H9 (cell line): ENCODE data around the gene ERICH2. TPM values are rescaled to one million over a fixed set of nuclear protein-coding genes. Genes with fewer than 3 reads are reported as not detected.

Source experiments
- DNase-seq: peaks from one replicate; pipeline ENCODE4 v3.0.0-alpha.2; 2017
- H2AFZ ChIP-seq: one replicate; pipeline ENCODE4 v1.6.1; 2013; ENCODE audit warnings: mild to moderate bottlenecking, low read length, control low read depth, moderate library complexity
- H2AK5ac ChIP-seq: 2 replicates; pipeline ENCODE4 v1.6.1; 2013; ENCODE audit warnings: low read length, control low read depth, mixed read lengths; ENCODE audit not compliant: insufficient read length
- H2BK120ac ChIP-seq: one replicate; pipeline ENCODE4 v1.6.1; 2013; ENCODE audit warnings: low read depth, mild to moderate bottlenecking, low read length, control low read depth, inconsistent platforms; ENCODE audit not compliant: poor library complexity, severe bottlenecking
- H2BK12ac ChIP-seq: 2 replicates; pipeline ENCODE4 v1.6.1; 2013; ENCODE audit warnings: low read length, control low read depth, mixed read lengths, low read depth; ENCODE audit not compliant: insufficient read length
- H2BK15ac ChIP-seq: 2 replicates; pipeline ENCODE4 v1.6.1; 2013; ENCODE audit warnings: low read depth, low read length, control low read depth
- H2BK20ac ChIP-seq: one replicate; pipeline ENCODE4 v1.6.1; 2013; ENCODE audit warnings: low read depth, mild to moderate bottlenecking, low read length, control low read depth, inconsistent platforms; ENCODE audit not compliant: poor library complexity, severe bottlenecking
- H2BK5ac ChIP-seq: 2 replicates; pipeline ENCODE4 v1.6.1; 2013; ENCODE audit warnings: low read length, control low read depth, mixed read lengths; ENCODE audit not compliant: insufficient read length
- H3K14ac ChIP-seq: 2 replicates; pipeline ENCODE4 v1.6.1; 2013; ENCODE audit warnings: low read length, control low read depth; ENCODE audit not compliant: insufficient read depth
- H3K18ac ChIP-seq: 2 replicates; pipeline ENCODE4 v1.6.1; 2013; ENCODE audit warnings: low read depth, mild to moderate bottlenecking, mixed read lengths, low read length, control low read depth; ENCODE audit not compliant: insufficient read length
- H3K23ac ChIP-seq: 2 replicates; pipeline ENCODE4 v1.6.1; 2013; ENCODE audit warnings: low read length, control low read depth, mixed read lengths, low read depth; ENCODE audit not compliant: insufficient read length
- H3K23me2 ChIP-seq: 2 replicates; pipeline ENCODE4 v1.6.1; 2013; ENCODE audit warnings: low read depth, mild to moderate bottlenecking, mixed read lengths, low read length, control low read depth; ENCODE audit not compliant: insufficient read length, poor library complexity, severe bottlenecking
- H3K27ac ChIP-seq: 2 replicates; pipeline ENCODE4 v1.5.1; 2013; ENCODE audit warnings: low read length, control low read depth, mixed read lengths, low read depth; ENCODE audit not compliant: insufficient read length
- H3K27me3 ChIP-seq: 2 replicates; pipeline ENCODE4 v1.6.1; 2013; ENCODE audit warnings: low read length, control low read depth, inconsistent platforms; ENCODE audit not compliant: insufficient read depth
- H3K4ac ChIP-seq: 2 replicates; pipeline ENCODE4 v1.6.1; 2013; ENCODE audit warnings: low read depth, mild to moderate bottlenecking, control low read depth, inconsistent platforms, low read length, moderate library complexity
- H3K4me1 ChIP-seq: 2 replicates; pipeline ENCODE4 v1.6.1; 2013; ENCODE audit warnings: low read length, control low read depth, inconsistent platforms; ENCODE audit not compliant: insufficient read depth
- H3K4me2 ChIP-seq: 2 replicates; pipeline ENCODE4 v1.6.1; 2013; ENCODE audit warnings: low read length, control low read depth, mixed read lengths; ENCODE audit not compliant: insufficient read length, insufficient read depth
- H3K56ac ChIP-seq: 2 replicates; pipeline ENCODE4 v1.6.1; 2013; ENCODE audit warnings: low read depth, mild to moderate bottlenecking, mixed read lengths, low read length, control low read depth; ENCODE audit not compliant: insufficient read length
- H3K79me1 ChIP-seq: 2 replicates; pipeline ENCODE4 v1.6.1; 2013; ENCODE audit warnings: low read depth, mild to moderate bottlenecking, moderate library complexity, low read length, control low read depth, inconsistent platforms; ENCODE audit not compliant: insufficient read depth, poor library complexity, severe bottlenecking
- H3K79me2 ChIP-seq: 2 replicates; pipeline ENCODE4 v1.6.1; 2013; ENCODE audit warnings: low read length, control low read depth, inconsistent platforms; ENCODE audit not compliant: insufficient read depth
- H3K9ac ChIP-seq: 2 replicates; pipeline ENCODE4 v1.6.1; 2013; ENCODE audit warnings: low read length, control low read depth, mixed read lengths; ENCODE audit not compliant: insufficient read length; ENCODE audit errors: extremely low read depth
- H3K9me3 ChIP-seq: one replicate; pipeline ENCODE4 v1.6.1; 2013; ENCODE audit warnings: low read depth, low read length, inconsistent platforms; ENCODE audit not compliant: control insufficient read depth
- H3T11ph ChIP-seq: one replicate; pipeline ENCODE4 v1.6.1; 2013; ENCODE audit warnings: mild to moderate bottlenecking, low read length, control low read depth, inconsistent platforms
- H4K20me1 ChIP-seq: one replicate; pipeline ENCODE4 v1.6.1; 2013; ENCODE audit not compliant: control insufficient read depth, insufficient read length, insufficient read depth
- H4K5ac ChIP-seq: 2 replicates; pipeline ENCODE4 v1.6.1; 2013; ENCODE audit warnings: low read depth, mild to moderate bottlenecking, mixed read lengths, low read length, control low read depth; ENCODE audit not compliant: insufficient read length
- H4K8ac ChIP-seq: replicated peaks from 2 replicates; pipeline ENCODE4 v1.6.1; 2013; ENCODE audit warnings: low read length, control low read depth, mixed read lengths, low read depth; ENCODE audit not compliant: insufficient read length
- H4K91ac ChIP-seq: 2 replicates; pipeline ENCODE4 v1.6.1; 2013; ENCODE audit warnings: low read depth, mild to moderate bottlenecking, moderate library complexity, mixed read lengths, low read length, control low read depth; ENCODE audit not compliant: insufficient read length
- H3K27ac Mint-ChIP-seq, 3 experiments: 2 replicates in 2 of 3; 3 replicates in 1 of 3; pipeline ENCODE4 v1.8.0; 2020 to 2021; ENCODE audit warnings: mixed read lengths in 3 of 3, mild to moderate bottlenecking in 1 of 3, moderate library complexity in 1 of 3
- H3K27me3 Mint-ChIP-seq: 2 replicates; pipeline ENCODE4 v1.8.0; 2021; ENCODE audit warnings: low read depth, mild to moderate bottlenecking, moderate library complexity, mixed read lengths
- H3K36me3 Mint-ChIP-seq, 3 experiments: 2 replicates in 2 of 3; 3 replicates in 1 of 3; pipeline ENCODE4 v1.8.0; 2020 to 2021; ENCODE audit warnings: low read depth in 3 of 3, mixed read lengths in 3 of 3; ENCODE audit not compliant: insufficient read depth in 1 of 3
- H3K4me1 Mint-ChIP-seq, 2 experiments: 2 replicates each; pipeline ENCODE4 v1.8.0; 2020; ENCODE audit warnings: mixed read lengths in 2 of 2
- H3K4me3 Mint-ChIP-seq, 2 experiments: 2 replicates in 1 of 2; 3 replicates in 1 of 2; pipeline ENCODE4 v1.8.0; 2020 to 2021; ENCODE audit warnings: mild to moderate bottlenecking in 2 of 2, mixed read lengths in 2 of 2, moderate library complexity in 1 of 2
- H3K9me3 Mint-ChIP-seq, 2 experiments: 2 replicates in 1 of 2; 3 replicates in 1 of 2; pipeline ENCODE4 v1.8.0; 2020; ENCODE audit warnings: mild to moderate bottlenecking in 2 of 2, mixed read lengths in 2 of 2, moderate library complexity in 1 of 2
- WGBS: extraction: QIAGEN DNeasy Blood & Tissue Kit; methylation state at CpG from one replicate; pipeline ENCODE4 v1.1.7; 2013; ENCODE audit warnings: missing lambda C conversion rate, low lambda C conversion rate, mixed read lengths; ENCODE audit not compliant: insufficient read length; ENCODE audit errors: extremely low coverage; 5-methylcytosine and 5-hydroxymethylcytosine counted together
- total RNA-seq: library from RNA; stranded (reverse); gene quantifications from 2 replicates; pipeline ENCODE4 v1.2.1, GENCODE V29; 2021
- TF ChIP-seq, protein P1 (sequence below): fragments of 200-600 bp; sonication (generic); conservative IDR thresholded peaks from 3 replicates; pipeline ENCODE4 v1.8.0; 2021; ENCODE audit warnings: antibody characterized with exemption, mild to moderate bottlenecking

Gene ERICH2
- total RNA-seq, 1 experiment from 2014 or later: 1.2 TPM

DNA sequence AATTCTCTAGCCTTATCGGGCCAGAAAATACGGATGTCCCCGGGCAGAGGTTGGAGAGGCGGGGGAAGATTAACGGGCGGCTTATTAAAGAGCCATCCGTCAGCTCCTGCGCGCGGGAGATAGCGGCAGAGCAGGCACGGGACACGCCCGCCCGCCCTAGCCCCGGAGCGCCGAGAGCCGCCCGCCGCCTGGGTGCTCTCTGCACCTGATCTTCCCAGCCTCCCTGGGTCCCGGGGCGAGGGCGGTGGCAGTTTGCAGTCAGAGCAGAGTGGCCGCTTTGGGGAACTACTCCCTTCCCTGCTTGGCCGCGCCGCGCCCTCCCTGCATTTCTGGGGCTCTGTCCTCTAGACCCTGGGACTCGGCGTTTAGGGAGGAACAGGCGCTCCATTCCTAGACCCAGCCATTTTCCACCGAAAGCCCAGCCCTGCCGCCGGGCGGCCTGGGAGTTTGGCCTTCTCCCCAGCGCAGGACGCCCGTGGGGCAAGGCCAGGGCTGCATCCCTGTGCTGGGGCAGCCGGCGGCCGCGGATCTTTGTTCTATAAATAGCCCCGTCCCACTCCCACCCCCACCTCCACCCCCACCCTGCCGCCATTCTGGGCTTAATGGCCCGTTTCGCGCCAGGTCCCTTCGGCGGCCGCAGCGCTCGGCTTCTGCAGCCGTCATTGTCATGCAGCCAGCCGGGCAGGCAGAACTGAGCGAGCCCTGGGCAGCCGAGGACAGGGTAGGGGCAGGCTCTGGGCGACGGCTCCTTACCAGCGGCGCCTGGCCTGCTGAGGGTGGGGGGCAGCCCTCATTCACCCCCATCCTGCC lies 53.1 kb downstream of the ERICH2 start:
- Mint-ChIP-seq H3K36me3 (peaks cover 0 to 2% (median 0%) of the 10 kb centered on the region in 3 experiments; a peak in 2 of 7 replicates), H3K4me3 (peak overlapping the region; percentile 58 to 82), H3K27ac (no peak overlapping the region), H3K27me3 (peaks cover 100% of the 10 kb centered on the region), H3K9me3 (peaks cover 0 to 4% of the 10 kb centered on the region in 2 experiments; a peak in 4 of 5 replicates), H3K4me1 (peaks cover 37 to 46% of the 10 kb centered on the region in 2 experiments)
- Histone ChIP-seq H2AK5ac (no peak overlapping the region), H3K79me2 (no peaks in the 10 kb centered on the region), H4K91ac (no peak overlapping the region), H3K27me3 (peaks cover 69% of the 10 kb centered on the region), H3K9ac (no peak overlapping the region), H3K4ac (no peak overlapping the region), H2AFZ (no peak overlapping the region), H2BK120ac (no peak overlapping the region), H4K8ac (no peak overlapping the region), H3K79me1 (no peaks in the 10 kb centered on the region), H3K56ac (no peak overlapping the region), H3K4me2 (peak overlapping the region; percentile 87), H3K4me1 (0 out of 2 replicates have a peak, but pooled peaks cover 2% of the 10 kb centered on the region), H4K5ac (no peak overlapping the region), H3K27ac (no peak overlapping the region), H3K23me2 (peaks cover 27% of the 10 kb centered on the region), H2BK12ac (no peak overlapping the region), H3K18ac (no peak overlapping the region), H2BK15ac (no peak overlapping the region), H3T11ph (no peak overlapping the region), H2BK5ac (no peak overlapping the region), H3K9me3 (no peaks in the 10 kb centered on the region), H3K23ac (no peak overlapping the region), H3K14ac (peak overlapping the region; percentile 30; the same call in 1 of the 2 replicates), H4K20me1 (peaks cover 3% of the 10 kb centered on the region), H2BK20ac (no peak overlapping the region)
- peak; percentile 61 for DNase-seq
- no CpG with 5 or more reads among the region's 61 CpGs for WGBS
- TF ChIP-seq, protein P1, sequence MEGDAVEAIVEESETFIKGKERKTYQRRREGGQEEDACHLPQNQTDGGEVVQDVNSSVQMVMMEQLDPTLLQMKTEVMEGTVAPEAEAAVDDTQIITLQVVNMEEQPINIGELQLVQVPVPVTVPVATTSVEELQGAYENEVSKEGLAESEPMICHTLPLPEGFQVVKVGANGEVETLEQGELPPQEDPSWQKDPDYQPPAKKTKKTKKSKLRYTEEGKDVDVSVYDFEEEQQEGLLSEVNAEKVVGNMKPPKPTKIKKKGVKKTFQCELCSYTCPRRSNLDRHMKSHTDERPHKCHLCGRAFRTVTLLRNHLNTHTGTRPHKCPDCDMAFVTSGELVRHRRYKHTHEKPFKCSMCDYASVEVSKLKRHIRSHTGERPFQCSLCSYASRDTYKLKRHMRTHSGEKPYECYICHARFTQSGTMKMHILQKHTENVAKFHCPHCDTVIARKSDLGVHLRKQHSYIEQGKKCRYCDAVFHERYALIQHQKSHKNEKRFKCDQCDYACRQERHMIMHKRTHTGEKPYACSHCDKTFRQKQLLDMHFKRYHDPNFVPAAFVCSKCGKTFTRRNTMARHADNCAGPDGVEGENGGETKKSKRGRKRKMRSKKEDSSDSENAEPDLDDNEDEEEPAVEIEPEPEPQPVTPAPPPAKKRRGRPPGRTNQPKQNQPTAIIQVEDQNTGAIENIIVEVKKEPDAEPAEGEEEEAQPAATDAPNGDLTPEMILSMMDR: no peak
